GM18951 (cell line): ENCODE data around the gene TGFBR3.

Source experiments
- POLR2A ChIP-seq: IDR thresholded peaks from 4 replicates; pipeline ENCODE4 v1.6.1; 2011; ENCODE audit warnings: mild to moderate bottlenecking; ENCODE audit not compliant: insufficient read length, insufficient read depth; ENCODE audit errors: extremely low read depth
- in situ Hi-C: fragments of 300-500 bp; cut with MboI; formaldehyde crosslinking; loops from one replicate; pipeline ENCODE4 v1.12.0; 2022; ENCODE audit warnings: low sequenced_read_pairs, mixed read lengths, inconsistent platforms; ENCODE audit not compliant: unreplicated experiment

Gene TGFBR3

DNA sequence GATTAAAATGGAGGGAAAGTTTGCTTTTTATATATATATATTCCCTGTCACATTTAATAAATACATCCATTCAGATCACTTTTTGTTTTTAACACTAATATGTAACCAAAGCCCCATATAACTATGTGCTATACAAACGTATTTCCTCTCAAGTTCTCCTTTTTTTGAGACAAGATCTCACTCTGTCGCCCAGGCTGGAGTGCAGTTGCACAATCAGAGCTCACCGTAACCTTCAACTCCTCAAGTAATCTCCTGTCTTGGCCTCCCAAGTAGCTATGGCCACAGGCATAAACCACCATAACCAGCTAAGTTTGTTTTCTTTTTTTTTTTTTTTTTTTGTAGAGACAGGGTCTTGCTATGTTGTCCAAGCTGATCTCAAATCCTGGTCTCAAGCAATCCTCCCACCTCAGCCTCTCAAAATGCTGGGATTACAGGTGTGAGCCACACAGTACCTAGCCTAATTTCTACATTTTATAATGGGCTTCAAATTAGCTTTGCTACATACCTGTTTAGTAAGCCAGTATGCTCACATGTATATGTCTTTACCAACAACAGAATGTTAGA is 120.0 kb downstream of the TGFBR3 start:
- in situ Hi-C loops, result no loop called here
- TF ChIP-seq POLR2A, result no peak

DNA sequence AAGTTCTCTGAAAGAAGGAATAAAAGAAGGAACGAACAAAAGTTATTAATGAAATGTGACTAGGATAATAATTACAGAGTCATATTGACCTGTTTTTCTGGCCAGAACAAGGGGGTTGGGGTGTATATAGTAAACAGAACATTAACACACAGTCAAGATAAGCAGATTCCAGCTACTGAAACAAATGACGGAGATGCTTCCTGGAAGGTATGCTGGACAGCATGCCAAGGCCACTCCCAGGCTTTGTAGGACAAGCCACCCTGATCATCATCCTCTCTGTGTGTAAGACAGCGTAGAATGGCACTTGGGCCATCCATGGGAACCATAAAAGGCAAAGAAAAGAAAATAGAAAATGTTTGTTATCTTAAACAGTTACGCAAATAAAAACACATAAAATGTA is 120.7 kb downstream of the TGFBR3 start:
- no peak for TF ChIP-seq POLR2A
- in situ Hi-C loops, result no loop called here

DNA sequence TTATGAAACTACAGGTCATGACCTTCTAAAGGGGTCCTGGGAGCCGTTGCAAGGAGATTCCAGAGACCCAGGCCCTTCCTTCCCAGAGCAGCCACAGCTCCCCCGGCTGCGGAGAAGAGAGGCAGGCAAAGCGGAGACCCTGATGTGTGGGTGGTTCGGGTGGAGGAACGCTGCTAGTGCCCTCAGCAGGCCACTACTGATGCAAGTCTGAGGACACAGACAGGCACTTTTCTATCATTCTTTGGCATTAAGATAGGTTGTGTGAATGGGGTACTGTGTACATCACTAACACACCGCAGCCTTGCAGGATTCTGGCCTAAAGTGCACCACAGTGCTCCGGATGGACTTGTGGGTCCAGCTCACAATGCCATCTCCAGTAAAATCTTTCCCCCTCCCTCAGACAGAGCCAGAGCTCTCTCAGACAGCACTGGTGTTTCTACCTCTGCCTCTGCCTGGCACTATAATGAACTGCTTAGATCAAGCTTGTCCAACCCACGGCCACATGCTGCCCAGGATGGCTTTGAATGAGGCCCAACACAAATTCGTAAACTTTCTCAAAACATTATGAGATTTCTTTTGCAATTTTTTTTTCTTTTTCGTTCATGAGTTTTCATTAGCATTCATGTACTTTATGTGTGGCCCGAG is 121.4 kb downstream of the TGFBR3 start:
- no peak for TF ChIP-seq POLR2A
- in situ Hi-C loops, result no loop called here

DNA sequence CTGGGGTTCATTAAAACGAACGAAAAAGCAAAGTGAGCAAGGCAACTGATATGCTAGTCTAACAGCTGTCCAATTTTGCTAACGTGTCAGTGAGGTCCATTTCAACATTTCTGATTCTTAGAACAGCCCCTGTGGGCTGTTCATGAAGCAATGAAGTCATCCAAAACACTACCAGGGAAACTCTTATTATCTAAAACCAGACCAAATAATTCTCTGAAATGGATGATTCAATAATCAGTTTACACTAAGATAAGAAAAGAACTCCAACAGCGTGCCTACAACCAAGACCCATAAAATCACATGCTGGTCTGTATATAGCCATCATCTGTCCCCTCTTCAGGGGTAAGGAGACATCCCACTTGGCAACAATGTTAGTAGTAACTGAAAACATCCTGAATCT is 122.7 kb downstream of the TGFBR3 start:
- in situ Hi-C loops, result no loop called here
- no peak for TF ChIP-seq POLR2A

DNA sequence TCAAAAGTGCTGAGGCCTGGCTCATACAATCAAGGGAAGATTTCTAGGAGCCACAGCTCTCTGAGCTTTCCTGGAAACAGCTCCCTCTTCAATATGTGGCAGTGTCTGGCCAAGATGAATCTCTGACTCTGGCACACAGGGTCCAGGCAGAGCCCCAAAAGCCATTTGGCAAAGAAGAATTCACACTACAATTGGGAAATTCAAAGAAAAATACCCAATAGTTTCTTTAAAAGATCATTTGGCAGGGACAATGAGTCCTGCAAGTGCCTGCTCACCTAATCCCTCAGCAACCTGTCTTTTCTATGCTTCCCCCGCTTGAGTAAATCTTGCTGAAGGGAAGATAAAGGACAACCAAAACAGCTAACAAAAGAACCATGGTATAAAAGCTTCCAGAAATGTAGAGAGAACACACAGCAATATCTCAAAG is 124.6 kb downstream of the TGFBR3 start:
- in situ Hi-C loops, result no loop called here
- no peak for TF ChIP-seq POLR2A

DNA sequence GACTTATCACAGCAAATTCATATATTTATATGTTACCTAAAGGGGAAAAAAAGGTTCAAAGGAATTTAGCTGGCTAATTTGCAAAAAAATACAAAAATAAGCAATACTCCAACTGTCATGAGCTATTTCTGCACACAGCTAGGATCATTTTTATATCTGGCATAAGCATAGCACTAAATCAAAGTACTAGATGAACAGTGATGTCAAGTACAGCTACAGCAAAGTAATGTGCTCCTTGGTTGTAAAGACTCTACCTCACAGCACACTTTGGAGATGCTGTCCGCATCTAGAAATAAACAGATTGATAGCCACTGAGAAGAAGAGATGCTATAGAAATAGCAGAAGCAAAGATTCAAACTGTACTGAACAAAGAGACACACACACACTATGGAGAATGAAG is 125.4 kb downstream of the TGFBR3 start:
- TF ChIP-seq POLR2A, result no peak
- in situ Hi-C loops, result no loop called here

DNA sequence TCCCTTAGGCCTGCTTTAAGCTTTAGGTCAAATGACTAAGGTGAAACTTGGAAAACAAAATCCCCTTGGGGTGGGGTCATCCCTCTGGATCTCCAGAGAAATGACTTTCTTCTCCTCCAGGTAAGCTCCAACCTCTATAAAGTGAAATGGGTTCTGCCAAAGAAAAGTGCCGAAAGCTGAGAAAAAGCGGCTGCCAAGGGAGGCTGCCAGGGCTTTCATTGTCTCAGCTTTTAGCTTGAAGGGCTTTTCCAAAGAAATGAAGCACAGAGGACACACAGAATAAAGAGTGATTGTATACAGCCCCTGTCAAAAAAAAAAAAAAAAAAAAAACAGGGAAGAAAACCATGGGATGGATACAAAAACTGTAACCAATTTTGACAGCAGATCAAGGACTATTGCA is 126.9 kb downstream of the TGFBR3 start:
- in situ Hi-C loops, result no loop called here

DNA sequence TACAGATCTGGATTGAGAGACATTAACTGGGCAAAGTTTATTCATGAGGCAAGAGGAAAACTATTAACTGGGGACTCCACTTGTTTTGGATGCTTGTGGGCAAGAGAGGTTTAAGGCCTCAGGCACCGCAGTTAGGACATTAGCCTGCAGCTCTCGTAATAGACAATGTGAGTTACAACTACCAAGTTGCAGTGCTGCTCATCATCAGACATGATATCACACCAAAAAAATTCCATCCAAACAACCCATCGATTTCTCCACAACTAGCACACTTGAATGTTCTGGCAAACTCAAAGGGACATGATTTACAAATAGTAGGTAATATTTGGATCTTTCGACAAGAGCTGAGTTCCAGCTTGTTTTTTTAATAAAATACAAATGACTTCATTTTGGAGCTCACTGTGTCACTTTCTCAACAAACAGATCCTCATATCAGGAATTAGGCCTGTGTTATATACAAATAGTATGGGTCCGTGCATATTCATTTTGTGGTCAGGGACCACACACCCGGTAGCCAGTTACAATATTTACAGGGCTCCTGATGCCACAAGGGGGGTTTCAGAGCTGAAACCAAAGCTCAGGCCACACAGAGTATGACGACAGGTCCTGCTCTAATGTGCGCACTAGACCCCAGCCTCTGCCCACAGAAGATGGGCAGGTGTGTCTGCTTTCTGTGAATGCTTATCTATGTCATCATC is 128.0 kb downstream of the TGFBR3 start:
- TF ChIP-seq POLR2A, result no peak
- in situ Hi-C loops, result no loop called here

More for the DNA sequence above, 126.9 kb downstream of the TGFBR3 start:
- no peak for TF ChIP-seq POLR2A

DNA sequence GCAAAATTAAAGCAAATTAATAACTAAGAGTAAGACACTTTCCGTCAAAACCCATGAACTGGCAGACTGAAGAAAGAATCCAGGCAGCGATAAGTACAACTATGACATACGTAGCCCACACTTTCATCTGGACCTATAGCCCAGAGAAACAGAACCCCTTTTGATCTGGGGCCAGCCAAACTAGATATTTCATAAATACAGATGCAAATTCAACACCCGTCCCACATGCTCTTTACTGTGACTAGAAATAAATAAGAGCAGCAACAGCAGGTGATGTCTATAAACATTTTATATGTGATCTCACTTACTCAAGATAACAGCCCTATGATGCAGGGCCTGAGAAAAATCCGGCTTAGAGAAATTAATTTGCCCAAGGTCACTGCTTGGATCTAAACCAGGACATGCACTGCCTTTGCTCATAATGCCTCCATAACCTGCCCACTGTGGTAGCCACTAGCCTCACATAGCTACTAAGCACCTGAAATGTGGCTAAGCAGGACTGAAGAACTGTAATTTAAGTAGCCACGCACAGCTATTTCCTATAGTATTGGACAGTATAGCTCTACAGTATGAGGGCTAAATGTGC is 130.2 kb downstream of the TGFBR3 start:
- TF ChIP-seq POLR2A, result no peak
- in situ Hi-C loops, result no loop called here

DNA sequence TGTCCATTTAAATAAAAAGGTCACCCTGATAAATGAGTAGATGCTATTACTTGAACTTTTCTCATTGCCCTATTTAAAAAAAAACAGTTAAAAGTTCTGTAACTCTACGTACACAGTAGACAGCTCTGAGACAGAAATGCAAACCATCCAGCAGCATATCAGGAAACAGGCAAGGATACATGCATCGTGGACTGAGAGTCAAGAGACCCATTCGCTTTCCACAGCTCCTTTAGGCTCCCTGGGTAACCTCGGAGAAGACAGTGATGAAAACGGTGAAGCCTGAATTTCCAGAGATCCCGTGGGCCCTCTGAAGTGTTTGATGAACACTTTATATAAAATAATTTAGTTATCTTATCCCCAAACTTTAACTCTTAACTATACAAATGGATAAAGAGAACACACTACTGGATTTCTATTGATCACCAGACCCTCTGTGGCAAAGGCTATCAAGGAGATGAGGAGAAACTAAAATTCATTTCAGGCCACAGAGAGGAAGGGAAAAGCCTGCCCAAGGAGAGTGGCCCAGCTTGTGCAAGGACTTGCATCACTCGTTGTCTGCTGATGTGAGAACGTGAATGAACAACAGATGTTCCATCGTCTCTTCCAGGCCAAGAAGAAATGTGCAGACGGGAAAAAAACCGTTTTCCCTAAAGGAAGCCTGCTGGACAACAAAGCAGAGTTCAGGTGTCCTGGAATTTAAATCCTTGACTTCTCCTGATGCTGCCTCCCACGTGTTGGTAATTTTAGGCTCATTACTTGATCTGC is 131.0 kb downstream of the TGFBR3 start:
- no peak for TF ChIP-seq POLR2A
- in situ Hi-C loops, result no loop called here

DNA sequence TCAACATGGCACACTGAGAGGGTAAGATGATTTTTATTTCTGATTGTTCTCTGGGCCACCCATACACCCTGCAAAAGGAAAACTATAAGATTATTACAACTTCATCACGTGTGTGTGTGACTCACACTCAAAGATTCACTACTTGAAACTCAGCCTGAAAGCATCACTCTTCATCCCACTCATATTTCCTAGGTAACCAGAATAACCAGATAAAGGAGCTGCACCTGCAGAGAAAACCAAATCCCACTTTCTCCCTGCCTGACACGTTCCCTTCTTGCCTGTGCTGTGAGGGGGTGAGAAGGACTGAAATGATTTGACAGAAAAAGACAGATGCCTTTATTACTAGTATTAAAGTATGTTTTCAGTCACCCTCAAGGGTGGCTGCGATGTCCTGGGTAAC is 131.6 kb downstream of the TGFBR3 start:
- in situ Hi-C loops, result no loop called here

DNA sequence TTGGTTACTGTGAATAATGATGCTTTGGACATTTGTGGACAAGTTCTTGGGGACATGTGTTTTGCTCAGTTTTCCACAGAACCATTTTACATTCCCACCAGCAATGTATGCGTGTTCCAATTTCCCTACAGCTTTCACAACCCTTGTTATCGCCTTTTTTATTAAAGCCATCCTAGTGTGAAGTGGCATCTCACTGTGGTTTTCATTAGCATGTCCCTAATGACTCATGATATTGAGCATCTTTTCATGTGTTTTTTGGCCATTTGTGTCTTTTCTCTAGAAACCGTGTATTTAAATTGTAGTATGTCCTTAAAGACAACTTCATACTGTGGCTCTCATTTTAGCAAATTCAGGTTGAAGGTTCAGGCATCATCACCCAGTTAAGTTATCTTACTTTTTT is 132.1 kb downstream of the TGFBR3 start:
- TF ChIP-seq POLR2A, result no peak
- in situ Hi-C loops, result no loop called here

More for the DNA sequence above, 131.6 kb downstream of the TGFBR3 start:
- no peak for TF ChIP-seq POLR2A

DNA sequence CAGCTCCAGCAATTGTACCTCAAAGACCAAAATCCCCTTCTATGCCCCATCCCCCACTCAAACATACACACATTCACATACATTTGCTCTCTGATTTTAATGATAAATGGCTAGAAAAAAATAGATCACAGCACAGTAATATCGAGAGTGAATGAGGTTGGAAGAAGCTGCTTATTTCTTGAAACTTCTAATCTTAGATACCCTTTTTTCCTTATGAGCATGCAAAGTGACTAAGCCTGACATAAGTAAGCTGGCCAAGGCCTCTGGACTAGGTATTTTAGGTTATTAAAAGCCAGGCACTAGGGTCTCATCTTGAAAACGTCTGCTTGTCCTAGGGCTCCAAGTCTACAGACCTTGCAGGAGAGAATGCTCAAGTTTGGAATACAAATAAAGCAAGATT is 133.6 kb downstream of the TGFBR3 start:
- TF ChIP-seq POLR2A, result no peak
- in situ Hi-C loops, result no loop called here
